ENCODE results near the gene APOA4.

The APOA4 gene

DNA sequence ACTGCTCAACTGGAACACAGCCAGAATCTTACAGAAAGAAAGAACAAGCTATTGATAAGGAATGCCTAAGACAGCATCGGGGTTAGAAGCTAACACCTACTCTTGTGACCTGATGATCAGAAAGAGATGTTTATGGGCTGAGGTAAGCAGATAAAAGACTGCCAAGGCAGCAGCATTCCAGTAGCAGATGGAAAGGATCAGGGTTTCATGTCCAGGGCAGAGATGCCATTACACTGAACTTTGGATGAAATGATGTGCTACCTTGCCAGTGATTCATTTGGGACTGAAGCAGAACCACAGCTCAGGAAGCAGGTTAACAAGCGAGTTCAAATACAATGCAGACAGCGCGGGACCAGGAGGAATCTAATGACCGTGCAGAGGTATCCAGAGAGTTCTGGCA, 41.4 kb upstream of the APOA4 start (continued):
- TF ChIP-seq, protein P1, sequence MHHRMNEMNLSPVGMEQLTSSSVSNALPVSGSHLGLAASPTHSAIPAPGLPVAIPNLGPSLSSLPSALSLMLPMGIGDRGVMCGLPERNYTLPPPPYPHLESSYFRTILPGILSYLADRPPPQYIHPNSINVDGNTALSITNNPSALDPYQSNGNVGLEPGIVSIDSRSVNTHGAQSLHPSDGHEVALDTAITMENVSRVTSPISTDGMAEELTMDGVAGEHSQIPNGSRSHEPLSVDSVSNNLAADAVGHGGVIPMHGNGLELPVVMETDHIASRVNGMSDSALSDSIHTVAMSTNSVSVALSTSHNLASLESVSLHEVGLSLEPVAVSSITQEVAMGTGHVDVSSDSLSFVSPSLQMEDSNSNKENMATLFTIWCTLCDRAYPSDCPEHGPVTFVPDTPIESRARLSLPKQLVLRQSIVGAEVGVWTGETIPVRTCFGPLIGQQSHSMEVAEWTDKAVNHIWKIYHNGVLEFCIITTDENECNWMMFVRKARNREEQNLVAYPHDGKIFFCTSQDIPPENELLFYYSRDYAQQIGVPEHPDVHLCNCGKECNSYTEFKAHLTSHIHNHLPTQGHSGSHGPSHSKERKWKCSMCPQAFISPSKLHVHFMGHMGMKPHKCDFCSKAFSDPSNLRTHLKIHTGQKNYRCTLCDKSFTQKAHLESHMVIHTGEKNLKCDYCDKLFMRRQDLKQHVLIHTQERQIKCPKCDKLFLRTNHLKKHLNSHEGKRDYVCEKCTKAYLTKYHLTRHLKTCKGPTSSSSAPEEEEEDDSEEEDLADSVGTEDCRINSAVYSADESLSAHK (tag by site-specific recombination; IDR thresholded peaks at IDR 0.05) = no peak

DNA sequence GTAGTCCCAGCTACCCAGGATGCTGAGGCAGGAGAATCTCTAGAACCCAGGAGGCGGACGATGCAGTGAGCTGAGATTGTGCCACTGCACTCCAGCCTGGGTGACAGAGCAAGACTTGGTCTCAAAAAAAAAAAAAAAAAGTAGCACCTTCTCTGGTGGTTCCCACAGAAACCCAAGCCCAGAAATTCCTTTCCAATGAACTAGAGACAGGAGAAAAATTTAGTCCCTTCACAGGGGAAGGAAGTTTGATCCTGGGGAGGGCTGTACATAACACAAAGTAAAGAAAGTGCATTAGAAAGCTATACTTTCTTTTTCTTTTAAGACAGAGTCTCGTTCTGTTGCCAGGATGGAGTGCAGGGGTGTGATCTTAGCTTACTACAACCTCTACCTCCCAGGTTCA, 39.8 kb upstream of the APOA4 start:
- H3K36me3 ChIP-seq (ENCODE audit: control insufficient read depth in 2 of 2, insufficient read depth in 1 of 2, low read length in 2 of 2) = peaks cover 0 to 95% of the 10 kb centered on the region in 2 experiments; a peak in 2 of 3 replicates
- H3K27ac ChIP-seq (ENCODE audit: extremely low read depth, low read depth, low read length) = no peak overlapping the region
- H3K9me3 ChIP-seq (ENCODE audit: control insufficient read depth, insufficient read depth, low read depth, low read length) = no peaks in the 10 kb centered on the region
- CTCF ChIA-PET = interaction anchor here (1.0 kb wide), 1 partner anchor 27 kb away, joined by 3 read pairs; no protein-coding TSS in a partner anchor
- H3K4me3 ChIP-seq (ENCODE audit: low read depth, low read length) = no peak overlapping the region
- no peaks in the 10 kb centered on the region for H3K4me1 ChIP-seq (ENCODE audit: control insufficient read depth, insufficient read depth, low read length)
- POLR2A ChIA-PET = no interaction called here
- TF ChIP-seq, protein P2, sequence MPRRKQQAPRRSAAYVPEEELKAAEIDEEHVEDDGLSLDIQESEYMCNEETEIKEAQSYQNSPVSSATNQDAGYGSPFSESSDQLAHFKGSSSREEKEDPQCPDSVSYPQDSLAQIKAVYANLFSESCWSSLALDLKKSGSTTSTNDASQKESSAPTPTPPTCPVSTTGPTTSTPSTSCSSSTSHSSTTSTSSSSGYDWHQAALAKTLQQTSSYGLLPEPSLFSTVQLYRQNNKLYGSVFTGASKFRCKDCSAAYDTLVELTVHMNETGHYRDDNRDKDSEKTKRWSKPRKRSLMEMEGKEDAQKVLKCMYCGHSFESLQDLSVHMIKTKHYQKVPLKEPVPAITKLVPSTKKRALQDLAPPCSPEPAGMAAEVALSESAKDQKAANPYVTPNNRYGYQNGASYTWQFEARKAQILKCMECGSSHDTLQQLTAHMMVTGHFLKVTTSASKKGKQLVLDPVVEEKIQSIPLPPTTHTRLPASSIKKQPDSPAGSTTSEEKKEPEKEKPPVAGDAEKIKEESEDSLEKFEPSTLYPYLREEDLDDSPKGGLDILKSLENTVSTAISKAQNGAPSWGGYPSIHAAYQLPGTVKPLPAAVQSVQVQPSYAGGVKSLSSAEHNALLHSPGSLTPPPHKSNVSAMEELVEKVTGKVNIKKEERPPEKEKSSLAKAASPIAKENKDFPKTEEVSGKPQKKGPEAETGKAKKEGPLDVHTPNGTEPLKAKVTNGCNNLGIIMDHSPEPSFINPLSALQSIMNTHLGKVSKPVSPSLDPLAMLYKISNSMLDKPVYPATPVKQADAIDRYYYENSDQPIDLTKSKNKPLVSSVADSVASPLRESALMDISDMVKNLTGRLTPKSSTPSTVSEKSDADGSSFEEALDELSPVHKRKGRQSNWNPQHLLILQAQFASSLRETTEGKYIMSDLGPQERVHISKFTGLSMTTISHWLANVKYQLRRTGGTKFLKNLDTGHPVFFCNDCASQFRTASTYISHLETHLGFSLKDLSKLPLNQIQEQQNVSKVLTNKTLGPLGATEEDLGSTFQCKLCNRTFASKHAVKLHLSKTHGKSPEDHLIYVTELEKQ (tag by site-specific recombination; IDR thresholded peaks at IDR 0.05; ENCODE audit: borderline replicate concordance) = no peak
- TF ChIP-seq, protein P3, sequence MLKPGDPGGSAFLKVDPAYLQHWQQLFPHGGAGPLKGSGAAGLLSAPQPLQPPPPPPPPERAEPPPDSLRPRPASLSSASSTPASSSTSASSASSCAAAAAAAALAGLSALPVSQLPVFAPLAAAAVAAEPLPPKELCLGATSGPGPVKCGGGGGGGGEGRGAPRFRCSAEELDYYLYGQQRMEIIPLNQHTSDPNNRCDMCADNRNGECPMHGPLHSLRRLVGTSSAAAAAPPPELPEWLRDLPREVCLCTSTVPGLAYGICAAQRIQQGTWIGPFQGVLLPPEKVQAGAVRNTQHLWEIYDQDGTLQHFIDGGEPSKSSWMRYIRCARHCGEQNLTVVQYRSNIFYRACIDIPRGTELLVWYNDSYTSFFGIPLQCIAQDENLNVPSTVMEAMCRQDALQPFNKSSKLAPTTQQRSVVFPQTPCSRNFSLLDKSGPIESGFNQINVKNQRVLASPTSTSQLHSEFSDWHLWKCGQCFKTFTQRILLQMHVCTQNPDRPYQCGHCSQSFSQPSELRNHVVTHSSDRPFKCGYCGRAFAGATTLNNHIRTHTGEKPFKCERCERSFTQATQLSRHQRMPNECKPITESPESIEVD (tag by site-specific recombination; IDR thresholded peaks at IDR 0.05) = no peak
- TF ChIP-seq PRDM1 (tag by site-specific recombination; IDR thresholded peaks at IDR 0.05) = 0 out of 2 replicates have a peak, but pooled peaks have one; percentile 8
- TF ChIP-seq, protein P4, sequence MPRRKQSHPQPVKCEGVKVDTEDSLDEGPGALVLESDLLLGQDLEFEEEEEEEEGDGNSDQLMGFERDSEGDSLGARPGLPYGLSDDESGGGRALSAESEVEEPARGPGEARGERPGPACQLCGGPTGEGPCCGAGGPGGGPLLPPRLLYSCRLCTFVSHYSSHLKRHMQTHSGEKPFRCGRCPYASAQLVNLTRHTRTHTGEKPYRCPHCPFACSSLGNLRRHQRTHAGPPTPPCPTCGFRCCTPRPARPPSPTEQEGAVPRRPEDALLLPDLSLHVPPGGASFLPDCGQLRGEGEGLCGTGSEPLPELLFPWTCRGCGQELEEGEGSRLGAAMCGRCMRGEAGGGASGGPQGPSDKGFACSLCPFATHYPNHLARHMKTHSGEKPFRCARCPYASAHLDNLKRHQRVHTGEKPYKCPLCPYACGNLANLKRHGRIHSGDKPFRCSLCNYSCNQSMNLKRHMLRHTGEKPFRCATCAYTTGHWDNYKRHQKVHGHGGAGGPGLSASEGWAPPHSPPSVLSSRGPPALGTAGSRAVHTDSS (tag by site-specific recombination; IDR thresholded peaks at IDR 0.05) = no peak

DNA sequence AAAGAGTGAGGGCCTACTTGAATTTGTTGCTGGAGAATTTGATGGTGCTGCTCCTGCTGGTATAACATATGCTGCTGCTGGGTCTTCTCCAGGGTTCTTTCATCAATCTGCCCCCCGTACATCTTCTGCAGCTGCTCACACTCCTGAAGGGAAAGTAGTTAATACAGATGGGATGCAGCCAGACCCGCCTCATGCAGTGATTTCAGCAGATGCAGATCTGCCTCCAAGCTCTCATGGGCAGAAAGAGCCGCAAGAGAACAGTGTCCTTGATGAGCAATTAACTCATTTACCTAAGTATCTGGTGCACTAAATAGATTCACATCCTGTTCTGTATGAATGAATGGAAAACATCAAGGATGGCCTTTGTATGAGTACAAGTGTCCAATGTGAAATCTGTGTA, 39.1 kb upstream of the APOA4 start:
- H3K4me3 ChIP-seq (ENCODE audit: low read depth, low read length) = no peak overlapping the region
- H3K9me3 ChIP-seq (ENCODE audit: control insufficient read depth, insufficient read depth, low read depth, low read length) = no peaks in the 10 kb centered on the region
- no peak overlapping the region for H3K27ac ChIP-seq (ENCODE audit: extremely low read depth, low read depth, low read length)
- no peak for TF ChIP-seq ZIC2 (tag by site-specific recombination; IDR thresholded peaks at IDR 0.05)
- TF ChIP-seq, protein P5, sequence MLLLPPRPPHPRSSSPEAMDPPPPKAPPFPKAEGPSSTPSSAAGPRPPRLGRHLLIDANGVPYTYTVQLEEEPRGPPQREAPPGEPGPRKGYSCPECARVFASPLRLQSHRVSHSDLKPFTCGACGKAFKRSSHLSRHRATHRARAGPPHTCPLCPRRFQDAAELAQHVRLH (tag by site-specific recombination; IDR thresholded peaks at IDR 0.05) = no peak
- TF ChIP-seq ZNF24 (tag by site-specific recombination; IDR thresholded peaks at IDR 0.05) = no peak
- ChIA-PET CTCF (no interaction called here), POLR2A (no interaction called here)
- no peaks in the 10 kb centered on the region for H3K4me1 ChIP-seq (ENCODE audit: control insufficient read depth, insufficient read depth, low read length)
- peaks cover 0 to 95% of the 10 kb centered on the region in 2 experiments; a peak in 2 of 3 replicates for H3K36me3 ChIP-seq (ENCODE audit: control insufficient read depth in 2 of 2, insufficient read depth in 1 of 2, low read length in 2 of 2)

DNA sequence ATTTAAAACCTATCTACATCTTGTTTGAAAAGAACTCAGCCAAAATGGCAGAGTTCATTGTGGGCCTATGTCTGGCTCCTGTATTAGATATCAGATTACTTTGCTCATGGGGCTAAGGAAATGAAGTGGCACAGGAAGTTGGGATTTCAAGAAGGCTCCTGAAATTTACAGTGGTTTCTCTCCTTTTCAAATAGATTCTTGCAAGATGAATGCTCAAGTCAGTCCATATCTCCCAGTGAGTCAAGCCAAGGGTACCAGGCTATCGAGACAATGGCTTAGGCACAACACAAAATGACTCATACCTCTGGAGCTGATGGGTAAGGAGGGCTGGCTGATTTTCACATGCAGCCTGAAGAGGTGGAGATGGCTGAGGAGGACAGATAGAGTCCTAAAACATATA, 38.4 kb upstream of the APOA4 start:
- H3K4me1 ChIP-seq (ENCODE audit: control insufficient read depth, insufficient read depth, low read length) = no peaks in the 10 kb centered on the region
- H3K36me3 ChIP-seq (ENCODE audit: control insufficient read depth in 2 of 2, insufficient read depth in 1 of 2, low read length in 2 of 2) = peaks cover 0 to 95% of the 10 kb centered on the region in 2 experiments; a peak in 2 of 3 replicates
- POLR2A ChIA-PET = no interaction called here
- H3K27ac ChIP-seq (ENCODE audit: extremely low read depth, low read depth, low read length) = no peak overlapping the region
- no peaks in the 10 kb centered on the region for H3K9me3 ChIP-seq (ENCODE audit: control insufficient read depth, insufficient read depth, low read depth, low read length)
- CTCF ChIA-PET = interaction anchor here (0.6 to 0.9 kb wide), 2 partner anchors 16 to 371 kb away, joined by 3 read pairs; partner anchors contain the start of genes PCSK7 and RNF214
- no peak overlapping the region for H3K4me3 ChIP-seq (ENCODE audit: low read depth, low read length)
- TF ChIP-seq, protein P6, sequence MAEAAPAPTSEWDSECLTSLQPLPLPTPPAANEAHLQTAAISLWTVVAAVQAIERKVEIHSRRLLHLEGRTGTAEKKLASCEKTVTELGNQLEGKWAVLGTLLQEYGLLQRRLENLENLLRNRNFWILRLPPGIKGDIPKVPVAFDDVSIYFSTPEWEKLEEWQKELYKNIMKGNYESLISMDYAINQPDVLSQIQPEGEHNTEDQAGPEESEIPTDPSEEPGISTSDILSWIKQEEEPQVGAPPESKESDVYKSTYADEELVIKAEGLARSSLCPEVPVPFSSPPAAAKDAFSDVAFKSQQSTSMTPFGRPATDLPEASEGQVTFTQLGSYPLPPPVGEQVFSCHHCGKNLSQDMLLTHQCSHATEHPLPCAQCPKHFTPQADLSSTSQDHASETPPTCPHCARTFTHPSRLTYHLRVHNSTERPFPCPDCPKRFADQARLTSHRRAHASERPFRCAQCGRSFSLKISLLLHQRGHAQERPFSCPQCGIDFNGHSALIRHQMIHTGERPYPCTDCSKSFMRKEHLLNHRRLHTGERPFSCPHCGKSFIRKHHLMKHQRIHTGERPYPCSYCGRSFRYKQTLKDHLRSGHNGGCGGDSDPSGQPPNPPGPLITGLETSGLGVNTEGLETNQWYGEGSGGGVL (tag by site-specific recombination; IDR thresholded peaks at IDR 0.05) = no peak
- TF ChIP-seq ZSCAN23 (tag by site-specific recombination; IDR thresholded peaks at IDR 0.05) (no peak), ZNF629 (tag by site-specific recombination; IDR thresholded peaks at IDR 0.05) (no peak), ZNF626 (tag by site-specific recombination; IDR thresholded peaks at IDR 0.05) (no peak), ZNF624 (tag by site-specific recombination; IDR thresholded peaks at IDR 0.05) (no peak), ZNF571 (tag by site-specific recombination; IDR thresholded peaks at IDR 0.05) (no peak)
- TF ChIP-seq, protein P7, sequence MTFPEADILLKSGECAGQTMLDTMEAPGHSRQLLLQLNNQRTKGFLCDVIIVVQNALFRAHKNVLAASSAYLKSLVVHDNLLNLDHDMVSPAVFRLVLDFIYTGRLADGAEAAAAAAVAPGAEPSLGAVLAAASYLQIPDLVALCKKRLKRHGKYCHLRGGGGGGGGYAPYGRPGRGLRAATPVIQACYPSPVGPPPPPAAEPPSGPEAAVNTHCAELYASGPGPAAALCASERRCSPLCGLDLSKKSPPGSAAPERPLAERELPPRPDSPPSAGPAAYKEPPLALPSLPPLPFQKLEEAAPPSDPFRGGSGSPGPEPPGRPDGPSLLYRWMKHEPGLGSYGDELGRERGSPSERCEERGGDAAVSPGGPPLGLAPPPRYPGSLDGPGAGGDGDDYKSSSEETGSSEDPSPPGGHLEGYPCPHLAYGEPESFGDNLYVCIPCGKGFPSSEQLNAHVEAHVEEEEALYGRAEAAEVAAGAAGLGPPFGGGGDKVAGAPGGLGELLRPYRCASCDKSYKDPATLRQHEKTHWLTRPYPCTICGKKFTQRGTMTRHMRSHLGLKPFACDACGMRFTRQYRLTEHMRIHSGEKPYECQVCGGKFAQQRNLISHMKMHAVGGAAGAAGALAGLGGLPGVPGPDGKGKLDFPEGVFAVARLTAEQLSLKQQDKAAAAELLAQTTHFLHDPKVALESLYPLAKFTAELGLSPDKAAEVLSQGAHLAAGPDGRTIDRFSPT (tag by site-specific recombination; IDR thresholded peaks at IDR 0.05) = no peak
